ENCODE results near the gene TIMD4. TPM values are rescaled to one million over a fixed set of nuclear protein-coding genes. Genes with fewer than 3 reads are reported as not detected.

Gene TIMD4
- 1 to 10 TPM in 2 of 5 donors, not detected in 3; 2.0 to 3.7 TPM for total RNA-seq
- polyA plus RNA-seq, result under 1 TPM in 1 of 3 donors, not detected in 2; 0.45 TPM
- long read RNA-seq, donor 1, result 0 reads
- long read RNA-seq, donor 2, result 0 reads
- long read RNA-seq, donor 3, result 0 reads
- long read RNA-seq, donor 4, result 0 reads
- long read RNA-seq, donor 5, result 0 reads
- long read RNA-seq, donor 6, partial matches to known transcripts, result 0 of 2 reads
- long read RNA-seq, donor 6, other reads (novel, unspliced or antisense), result 0 of 2 reads
- long read RNA-seq, donor 7, result 0 reads
- long read RNA-seq, donor 8, result 0 reads
- long read RNA-seq, donor 9, partial matches to known transcripts, result 0 of 1 reads
- long read RNA-seq, donor 9, other reads (novel, unspliced or antisense), result 0 of 1 reads
- long read RNA-seq, donor 10, result 0 reads

GRCh38 chr5:156963125-156963524 is at the start of gene TIMD4:
TIMD4 (minus strand) TSS chr5:156963226; CDS start chr5:156963198, 28 bp downstream.
- intact Hi-C loops (cut with DNase I; ENCODE audit: low total_unique reads), result no loop called here
- TF ChIP-seq EP300 (IDR thresholded peaks at IDR 0.05), result no peak
- no peak within 1 kb of the TSS for H3K4me3 ChIP-seq
- DNase-seq, result no peak
- H3K9me3 ChIP-seq, result peaks cover 0 to 6% (median 3%) of the 10 kb centered on the region in 4 donors
- no peaks in the 10 kb centered on the region for H3K36me3 ChIP-seq
- WGBS, 5 donors, result 90 to 93% (median 91%) methylated on average over 4 of the region's 4 CpGs
- H3K27ac ChIP-seq, result no peak within 1 kb of the TSS
- H3K4me1 ChIP-seq, result no peaks in the 10 kb centered on the region
- H3K27me3 ChIP-seq, result no peaks in the 10 kb centered on the region

GRCh38 chr5:157006262-157006661 is 43.2 kb upstream of the TIMD4 start:
- Histone ChIP-seq H3K27ac (no peak overlapping the region), H3K36me3 (no peaks in the 10 kb centered on the region), H3K4me3 (no peak overlapping the region), H3K27me3 (no peaks in the 10 kb centered on the region), H3K9me3 (peaks cover 0 to 9% (median 6%) of the 10 kb centered on the region in 4 donors), H3K4me1 (no peaks in the 10 kb centered on the region)
- intact Hi-C loops (cut with DNase I; ENCODE audit: low total_unique reads), result no loop called here
- no peak for DNase-seq
- TF ChIP-seq EP300 (IDR thresholded peaks at IDR 0.05) (no peak), CTCF (IDR thresholded peaks at IDR 0.05) (no peak), POLR2A (IDR thresholded peaks at IDR 0.05) (no peak), POLR2AphosphoS5 (IDR thresholded peaks at IDR 0.05) (no peak)
- WGBS, 5 donors, result 51 to 71% (median 68%) methylated on average over 2 of the region's 2 CpGs

GRCh38 chr5:157004893-157005551 is 42.0 kb upstream of the TIMD4 start:
- no peak for TF ChIP-seq POLR2AphosphoS5 (IDR thresholded peaks at IDR 0.05)
- no peak for TF ChIP-seq CTCF (IDR thresholded peaks at IDR 0.05)
- TF ChIP-seq EP300 (IDR thresholded peaks at IDR 0.05), result no peak
- no peak for TF ChIP-seq POLR2A (IDR thresholded peaks at IDR 0.05)
- DNase-seq, result no peak
- H3K4me1 ChIP-seq, result no peaks in the 10 kb centered on the region

GRCh38 chr5:156991714-156992113 is 28.7 kb upstream of the TIMD4 start:
- intact Hi-C loops (cut with DNase I; ENCODE audit: low total_unique reads), result no loop called here
- H3K9me3 ChIP-seq, result peaks cover 0 to 4% (median 0%) of the 10 kb centered on the region in 4 donors
- no peak for TF ChIP-seq CTCF (IDR thresholded peaks at IDR 0.05)
- TF ChIP-seq POLR2A (IDR thresholded peaks at IDR 0.05), result no peak
- TF ChIP-seq EP300 (IDR thresholded peaks at IDR 0.05), result no peak
- WGBS, 5 donors, result 73 to 87% (median 81%) methylated on average over 4 of the region's 4 CpGs
- no peak overlapping the region for H3K27ac ChIP-seq
- H3K4me1 ChIP-seq, result no peaks in the 10 kb centered on the region
- no peaks in the 10 kb centered on the region for H3K27me3 ChIP-seq
- no peak overlapping the region for H3K4me3 ChIP-seq
- DNase-seq, result no peak
- H3K36me3 ChIP-seq, result no peaks in the 10 kb centered on the region

More at GRCh38 chr5:157004893-157005551, 42.0 kb upstream of the TIMD4 start:
- H3K4me3 ChIP-seq, result no peak overlapping the region
- H3K27me3 ChIP-seq, result no peaks in the 10 kb centered on the region
- H3K9me3 ChIP-seq, result peaks cover 0 to 20% (median 13%) of the 10 kb centered on the region in 4 donors
- no peak overlapping the region for H3K27ac ChIP-seq
- no peaks in the 10 kb centered on the region for H3K36me3 ChIP-seq
- intact Hi-C loops (cut with DNase I; ENCODE audit: low total_unique reads), result no loop called here

- Histone ChIP-seq H3K9me3 (no peaks in the 10 kb centered on the region), H3K36me3 (no peaks in the 10 kb centered on the region), H3K4me1 (no peaks in the 10 kb centered on the region), H3K27me3 (no peaks in the 10 kb centered on the region), H3K4me3 (no peak overlapping the region), H3K27ac (no peak overlapping the region)
- intact Hi-C loops (cut with DNase I; ENCODE audit: low total_unique reads), result no loop called here
- 89 to 92% (median 91%) methylated on average over 9 of the region's 9 CpGs for WGBS, 5 donors
- TF ChIP-seq POLR2A (IDR thresholded peaks at IDR 0.05) (no peak), CTCF (IDR thresholded peaks at IDR 0.05) (no peak), POLR2AphosphoS5 (IDR thresholded peaks at IDR 0.05) (no peak), EP300 (IDR thresholded peaks at IDR 0.05) (no peak)
- DNase-seq, result no peak
These were observed 21.0 kb upstream of the TIMD4 start for GRCh38 chr5:156984064-156984463.

Data from stomach (tissue), 19 donors.